Stimulated activated CD8-positive, alpha-beta memory T cell treated with anti-CD3 and anti-CD28 coated beads, Interleukin-15, amount 100 ng/mL, for 1 hour (primary cell): ENCODE data around the gene RNASE7.
"Not testable (repeated sequence)": the region's sequence is repeated elsewhere in the genome, so short reads cannot be mapped to it uniquely, and the experiment has no call there.

Experiments
- DNase-seq: peaks from one replicate; pipeline ENCODE4 v3.0.0-alpha.2; 2020; ENCODE audit warnings: low read depth

The RNASE7 gene, protein sequence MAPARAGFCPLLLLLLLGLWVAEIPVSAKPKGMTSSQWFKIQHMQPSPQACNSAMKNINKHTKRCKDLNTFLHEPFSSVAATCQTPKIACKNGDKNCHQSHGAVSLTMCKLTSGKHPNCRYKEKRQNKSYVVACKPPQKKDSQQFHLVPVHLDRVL

DNA sequence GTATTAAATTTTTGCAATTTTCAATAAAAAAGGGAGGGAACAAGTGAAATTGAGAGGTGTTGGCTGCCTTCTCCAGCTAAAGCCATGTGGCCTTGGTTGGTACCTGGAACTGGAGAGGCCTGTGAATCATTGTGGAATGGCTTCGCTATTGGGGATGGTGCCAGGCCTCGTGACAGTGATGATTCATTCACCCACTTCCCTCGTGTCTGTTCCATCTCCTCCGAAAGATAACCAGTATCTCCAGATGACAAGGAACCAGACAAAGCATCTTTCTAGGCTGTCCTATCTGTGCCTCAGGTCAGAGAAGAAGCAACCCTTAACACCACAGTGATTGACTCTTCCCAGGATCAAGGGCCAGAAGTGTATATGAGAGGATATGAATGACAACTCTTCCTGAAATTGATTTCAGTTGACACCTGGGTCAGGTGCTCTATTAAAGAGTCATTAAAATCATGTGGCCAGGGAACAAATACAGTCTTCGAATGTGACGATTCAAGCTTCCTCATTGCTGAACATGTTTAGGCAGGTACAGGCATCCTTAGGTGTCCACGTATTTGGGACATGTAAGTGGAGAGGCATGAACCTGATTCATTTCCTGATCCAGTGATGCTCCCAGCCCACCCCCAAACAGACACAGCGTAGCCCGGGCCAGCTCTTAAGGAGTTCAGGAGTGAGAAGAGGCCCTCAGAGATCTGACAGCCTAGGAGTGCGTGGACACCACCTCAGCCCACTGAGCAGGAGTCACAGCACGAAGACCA, at the start of gene RNASE7:
TSS of gene RNASE7 (plus strand) at position 687 of the 758 bp plus-strand sequence. CDS start 631 bp downstream, outside the sequence.
- DNase-seq = no peak

DNA sequence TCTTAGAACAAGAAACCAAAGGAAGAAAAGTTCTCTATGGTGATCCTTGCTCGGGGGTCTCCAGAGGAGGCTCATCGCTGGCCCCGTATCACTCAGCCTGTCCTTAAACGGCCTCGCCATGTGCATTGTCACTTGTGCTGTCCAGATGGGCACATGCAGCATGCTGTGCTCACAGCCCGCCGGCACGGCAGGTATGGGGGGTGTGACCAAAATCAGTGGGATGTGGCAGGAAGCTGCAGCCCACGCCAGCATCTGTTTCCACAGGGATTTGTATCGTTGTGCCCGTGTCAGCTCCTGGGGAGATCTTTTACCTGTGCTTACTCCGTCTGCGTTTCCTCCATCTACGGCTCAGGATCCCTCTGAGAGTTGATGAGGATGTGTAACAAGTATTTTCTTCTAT, 45.6 kb upstream of the RNASE7 start:
- no peak for DNase-seq

DNA sequence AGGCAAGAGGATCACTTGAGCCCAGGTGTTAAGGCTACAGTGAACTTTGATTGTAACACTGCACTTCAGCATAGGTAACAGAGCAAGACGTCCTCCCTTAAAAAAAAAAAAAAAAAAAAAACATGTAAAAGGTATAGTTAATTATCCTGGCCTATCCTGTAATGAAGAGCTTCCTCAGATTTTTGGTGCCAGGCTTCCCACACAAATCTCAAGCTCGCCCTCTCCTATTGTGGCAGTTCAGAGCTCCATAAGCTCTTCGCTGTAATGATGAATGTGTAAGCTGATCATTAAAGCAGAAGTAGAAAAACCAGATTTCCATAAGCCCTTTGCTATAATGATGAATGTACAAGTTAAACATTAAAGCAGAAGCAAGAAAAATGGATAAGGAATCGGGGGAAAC, 45.0 kb upstream of the RNASE7 start:
- no peak for DNase-seq

DNA sequence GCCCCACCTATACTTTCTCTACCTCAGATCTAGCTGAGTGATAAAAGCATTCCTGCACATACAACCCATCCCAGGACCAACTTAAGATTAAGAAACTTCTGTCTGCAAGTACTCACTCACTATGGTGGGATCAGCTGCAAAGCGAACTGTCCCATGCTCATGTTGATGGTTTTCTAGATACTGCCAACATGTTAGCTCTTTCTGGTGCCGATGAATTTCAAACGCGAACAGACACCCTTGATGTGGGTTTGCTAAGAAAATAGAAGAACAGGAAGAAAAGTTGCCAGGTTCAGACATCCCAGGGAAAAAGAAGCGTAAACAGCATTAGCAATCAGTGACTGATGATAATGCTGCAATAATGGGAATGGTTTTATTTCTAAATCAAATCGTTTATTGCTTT, 44.6 kb upstream of the RNASE7 start:
- DNase-seq = no peak

DNA sequence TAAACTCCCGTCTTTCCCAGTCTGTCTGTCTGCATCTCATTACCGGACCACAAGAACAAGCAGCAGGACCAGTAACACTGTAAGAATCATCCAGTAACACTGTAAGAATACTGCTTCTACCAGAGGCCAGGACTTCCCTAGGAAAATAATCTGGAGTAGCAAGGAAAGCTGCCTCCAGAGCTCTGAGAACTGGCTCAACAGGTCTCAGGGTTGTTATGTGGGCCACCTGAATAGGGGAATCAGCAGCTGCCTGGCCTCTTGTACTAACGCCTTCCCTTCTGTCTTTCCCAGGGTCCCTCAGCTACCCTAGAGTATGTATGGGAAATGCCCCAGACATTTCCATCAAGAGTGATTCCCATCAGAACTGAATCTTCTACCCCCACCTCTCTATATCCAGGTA, 44.0 kb upstream of the RNASE7 start:
- DNase-seq = no peak

DNA sequence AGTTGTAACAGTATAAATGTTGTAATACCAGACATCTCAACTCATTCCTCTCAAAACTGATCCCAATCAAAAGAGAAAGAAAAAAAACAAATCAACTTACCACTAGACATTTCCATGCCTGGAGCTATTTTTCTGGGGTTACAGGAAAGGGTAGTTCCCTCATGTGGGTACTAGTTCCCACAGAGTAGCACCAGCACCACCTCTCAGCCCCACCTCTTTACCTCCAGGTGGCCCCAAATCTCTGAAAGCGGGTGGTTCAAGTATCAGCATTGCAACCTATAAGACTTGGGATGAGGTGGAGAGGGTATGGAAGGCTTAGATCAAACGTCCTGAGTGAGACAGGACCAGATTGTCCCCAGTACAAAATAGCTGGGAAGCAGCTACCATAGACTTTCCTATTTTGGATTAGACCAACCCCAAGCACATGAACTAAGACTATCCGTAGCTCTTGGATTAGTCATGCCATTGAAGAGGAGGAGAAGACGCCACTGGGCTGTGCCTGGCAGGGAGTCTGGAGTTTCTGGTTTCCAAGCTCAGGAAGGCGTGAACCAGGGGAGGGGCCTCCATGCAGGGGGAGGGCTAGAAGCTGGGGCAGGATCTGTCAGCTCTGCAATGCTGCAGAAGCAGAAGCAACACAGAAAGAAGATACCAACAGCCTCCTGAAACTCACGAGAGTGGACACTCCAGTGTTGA, 43.3 kb upstream of the RNASE7 start, which contains the start of gene SLC39A2:
TSS of gene SLC39A2 (plus strand) at position 620 of the 693 bp plus-strand sequence. CDS start 154 bp downstream, outside the sequence.
- no peak for DNase-seq

DNA sequence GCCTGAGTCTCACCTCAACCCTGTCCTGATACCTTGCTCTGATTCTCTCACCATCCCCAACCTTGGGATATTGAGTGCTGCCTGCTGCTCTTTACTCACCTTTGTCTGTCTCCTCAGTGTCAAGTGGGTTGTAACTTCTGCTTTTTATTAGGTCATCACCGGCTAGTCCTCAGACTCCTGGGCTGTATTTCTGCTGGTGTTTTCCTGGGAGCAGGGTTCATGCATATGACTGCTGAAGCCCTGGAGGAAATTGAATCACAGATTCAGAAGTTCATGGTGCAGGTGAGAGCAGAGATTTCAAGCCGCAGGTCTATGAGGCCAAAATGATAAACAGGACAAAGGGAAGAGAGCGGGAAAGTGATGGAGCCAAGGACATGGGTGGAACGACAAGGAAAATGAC, 42.6 kb upstream of the RNASE7 start:
- DNase-seq = no peak

DNA sequence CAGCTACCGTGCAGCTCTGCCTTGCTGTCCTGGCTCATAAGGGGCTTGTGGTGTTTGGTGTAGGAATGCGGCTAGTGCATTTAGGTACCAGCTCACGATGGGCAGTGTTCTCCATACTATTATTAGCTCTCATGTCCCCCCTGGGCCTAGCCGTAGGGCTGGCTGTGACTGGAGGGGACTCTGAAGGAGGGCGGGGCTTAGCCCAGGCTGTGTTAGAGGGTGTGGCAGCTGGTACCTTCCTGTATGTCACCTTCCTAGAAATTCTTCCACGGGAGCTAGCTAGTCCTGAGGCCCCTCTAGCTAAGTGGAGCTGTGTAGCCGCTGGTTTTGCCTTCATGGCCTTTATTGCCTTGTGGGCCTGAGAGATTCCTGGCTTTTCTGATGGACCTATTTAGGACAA, 40.9 kb upstream of the RNASE7 start:
- no peak for DNase-seq

DNA sequence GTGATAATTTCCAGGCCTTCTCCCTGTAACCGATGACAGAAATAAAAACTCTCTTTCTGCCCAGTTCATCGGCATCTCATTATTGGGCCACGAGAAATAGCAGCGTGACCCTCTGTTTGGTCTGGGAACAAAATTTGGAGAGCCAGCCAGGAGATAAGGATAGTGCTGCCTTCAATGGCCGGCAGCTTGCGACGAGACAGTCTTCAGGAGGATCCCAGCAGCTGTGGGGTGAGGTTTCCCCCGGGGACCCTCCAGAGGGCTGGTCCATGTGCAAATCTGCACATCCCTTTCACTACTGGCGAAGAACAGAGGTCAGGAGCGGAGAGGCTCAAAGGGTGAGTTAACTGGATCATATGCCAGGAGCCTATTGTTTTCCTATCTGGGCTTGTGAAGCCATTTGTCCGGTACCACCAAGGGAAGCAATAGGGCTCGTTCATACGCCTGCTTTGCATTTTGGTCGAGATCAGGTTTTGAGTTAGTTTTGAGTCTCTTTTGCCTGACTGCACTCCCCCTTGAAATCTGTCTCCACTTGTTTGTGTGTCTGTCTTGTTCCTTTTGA, 38.3 kb upstream of the RNASE7 start:
- DNase-seq = no peak

DNA sequence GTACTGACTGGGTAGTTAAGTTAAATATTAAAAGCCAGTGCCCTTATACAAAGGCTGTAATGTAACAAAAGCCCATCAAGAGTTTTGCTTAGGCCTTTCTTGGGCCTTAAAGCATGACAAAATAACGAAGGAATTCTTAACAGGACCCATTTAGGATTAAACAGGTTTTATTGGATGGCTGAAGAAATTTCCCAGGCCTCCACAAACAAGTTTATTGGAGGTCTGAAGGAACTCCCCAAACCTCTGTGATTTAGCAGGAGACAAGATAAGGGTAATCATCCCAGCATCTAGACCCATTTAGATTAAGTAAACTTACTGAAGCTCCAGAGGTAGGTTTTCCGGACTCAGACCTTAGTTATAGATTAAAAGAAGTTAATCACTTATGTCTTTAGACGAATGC, 32.4 kb upstream of the RNASE7 start:
- DNase-seq = not testable (repeated sequence)

DNA sequence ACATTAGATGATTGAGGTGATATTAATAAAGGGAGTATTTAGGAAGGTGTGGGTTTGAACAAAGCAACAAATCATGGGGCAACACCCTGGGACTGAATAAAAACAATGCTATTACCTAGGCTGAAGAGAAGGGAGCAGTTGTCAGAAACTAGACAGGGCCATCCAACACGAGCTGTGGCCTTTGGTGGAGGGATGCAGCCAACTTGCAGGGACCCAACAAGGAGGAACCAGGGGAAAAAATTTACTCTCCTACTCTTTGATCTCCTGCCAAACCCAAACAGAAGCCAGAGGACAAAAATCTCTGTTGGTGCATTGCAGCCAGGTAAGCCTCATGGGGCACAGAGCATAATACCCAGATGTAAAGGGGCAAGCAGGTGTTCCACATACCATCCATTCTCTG, 31.0 kb upstream of the RNASE7 start:
- no peak for DNase-seq

DNA sequence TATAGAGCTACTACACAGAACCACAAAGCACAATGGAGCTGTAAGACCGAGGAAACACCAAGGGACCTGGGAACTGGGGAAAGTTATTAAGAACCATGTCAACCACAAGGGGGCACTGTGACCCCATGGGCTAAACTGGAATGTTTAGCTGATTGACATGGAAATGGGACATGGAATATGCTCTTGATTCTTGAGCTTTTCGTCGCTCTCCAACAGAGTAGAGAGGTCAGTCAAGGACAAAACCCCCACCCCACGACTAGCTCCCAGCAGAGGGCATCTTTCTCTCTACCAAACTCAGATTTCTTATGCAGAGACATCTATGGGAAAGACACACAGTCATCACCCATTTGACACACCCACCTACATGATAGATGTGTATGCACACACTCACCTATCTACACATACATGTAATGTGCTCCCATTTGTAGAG, 27.4 kb upstream of the RNASE7 start:
- peak; percentile 78 for DNase-seq

DNA sequence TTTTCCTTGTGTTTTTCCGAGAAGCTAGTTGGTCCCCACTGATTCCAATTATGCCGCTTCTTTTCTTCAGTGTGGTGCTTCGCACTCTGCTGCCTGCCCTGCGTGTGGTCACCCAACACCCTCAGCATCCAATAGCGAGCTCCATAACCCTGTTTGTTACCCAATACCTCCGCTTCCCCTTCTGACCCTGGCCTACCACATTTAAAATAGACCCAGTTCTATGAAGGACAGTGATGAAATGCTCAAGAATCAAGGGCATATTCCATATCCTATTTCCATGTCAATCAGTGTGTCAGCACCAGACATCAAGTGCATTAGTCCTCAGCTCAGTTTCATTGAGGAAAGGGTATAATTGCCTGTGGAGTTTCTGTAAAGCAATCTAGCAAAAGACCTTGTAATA, 26.9 kb upstream of the RNASE7 start:
- DNase-seq = no peak

DNA sequence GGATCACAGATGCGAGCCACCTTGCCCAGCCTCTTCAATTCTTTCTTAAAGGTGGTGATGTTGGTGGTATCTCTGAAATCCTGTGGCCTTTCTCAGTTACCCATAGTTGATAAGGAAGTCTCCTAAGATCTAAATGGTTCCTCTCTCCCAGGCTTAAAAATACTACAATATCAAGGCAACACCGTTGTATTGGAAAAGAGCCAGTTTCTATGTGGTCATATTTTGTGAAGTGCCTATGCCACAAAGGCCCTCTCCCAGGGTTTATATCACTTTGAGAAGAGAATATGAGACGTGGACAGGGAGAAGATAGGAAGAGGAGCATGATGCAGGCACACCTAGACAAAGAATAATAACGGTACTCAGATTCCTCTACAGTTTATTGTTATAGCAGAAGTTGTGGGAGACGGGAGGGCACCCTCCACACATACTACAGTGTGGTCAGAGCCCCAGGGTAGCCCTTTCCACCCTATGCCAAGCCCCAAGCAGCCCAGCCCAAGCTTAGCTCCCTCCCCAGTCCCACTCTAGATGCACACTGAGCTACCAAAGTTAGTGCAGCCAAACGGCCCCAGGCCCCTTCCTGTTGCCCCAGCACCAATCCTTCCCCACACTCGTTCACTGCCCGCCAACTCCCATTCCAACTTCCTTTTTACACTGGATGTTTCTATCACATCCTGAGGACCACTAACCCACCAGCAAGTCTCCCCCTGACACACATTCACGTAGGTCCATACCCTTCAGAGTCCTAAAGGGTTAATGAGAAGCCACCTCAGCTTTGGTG, 25.6 kb upstream of the RNASE7 start:
- DNase-seq = no peak

DNA sequence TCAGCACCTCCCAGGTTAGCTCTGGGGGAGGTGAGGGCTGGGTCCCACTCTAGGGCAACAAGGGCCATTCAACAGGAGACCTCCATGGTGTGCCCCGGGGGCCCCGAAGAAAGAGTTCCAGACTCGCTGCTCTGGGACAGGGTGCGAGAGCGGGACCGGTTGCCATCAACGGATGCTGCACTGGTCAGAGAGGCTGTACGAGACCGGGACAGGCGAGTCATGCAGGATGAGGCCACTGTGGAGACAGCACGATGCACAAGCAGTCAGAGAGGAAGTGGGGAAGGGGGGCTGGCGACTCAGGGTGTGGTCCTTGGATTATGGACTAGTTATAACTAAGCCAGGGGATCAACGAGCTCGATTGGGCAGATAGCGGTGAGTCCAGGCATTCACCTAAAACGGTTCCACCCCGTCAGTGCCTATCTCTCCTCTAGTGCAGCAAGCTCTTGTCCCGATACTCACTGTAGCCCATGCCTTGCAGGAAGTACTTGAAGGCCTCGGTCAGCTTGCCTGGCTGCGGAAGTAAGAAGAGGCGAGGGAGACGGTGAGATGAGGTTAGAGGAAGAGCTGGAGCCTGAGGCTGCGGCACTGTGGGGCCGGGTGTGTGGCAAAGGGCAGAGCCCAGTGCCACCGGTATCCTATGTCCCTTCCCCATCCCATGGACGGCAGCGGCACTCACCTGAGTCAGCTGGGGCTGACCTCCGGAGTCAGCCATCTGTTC, 24.5 kb upstream of the RNASE7 start:
- no peak for DNase-seq

DNA sequence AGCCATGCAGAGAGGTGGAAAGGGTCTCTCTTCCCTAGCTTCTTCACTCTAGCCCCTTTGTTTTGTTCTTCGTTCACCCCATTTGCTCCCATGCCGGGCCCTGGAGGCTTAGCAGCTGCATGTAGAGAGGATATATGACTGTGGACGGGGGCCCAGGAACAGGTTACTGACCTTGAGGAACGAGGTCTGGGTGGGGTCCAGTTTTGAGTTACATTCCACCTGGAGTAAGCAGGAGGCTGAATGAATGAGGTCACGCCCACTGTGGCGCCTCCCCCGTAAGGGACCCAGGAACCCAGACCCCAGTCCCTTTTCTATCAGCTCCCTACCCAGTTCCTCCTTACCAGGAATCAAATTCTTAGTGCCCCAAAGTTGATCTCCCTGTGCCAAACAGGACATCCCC, 23.9 kb upstream of the RNASE7 start:
- no peak for DNase-seq

DNA sequence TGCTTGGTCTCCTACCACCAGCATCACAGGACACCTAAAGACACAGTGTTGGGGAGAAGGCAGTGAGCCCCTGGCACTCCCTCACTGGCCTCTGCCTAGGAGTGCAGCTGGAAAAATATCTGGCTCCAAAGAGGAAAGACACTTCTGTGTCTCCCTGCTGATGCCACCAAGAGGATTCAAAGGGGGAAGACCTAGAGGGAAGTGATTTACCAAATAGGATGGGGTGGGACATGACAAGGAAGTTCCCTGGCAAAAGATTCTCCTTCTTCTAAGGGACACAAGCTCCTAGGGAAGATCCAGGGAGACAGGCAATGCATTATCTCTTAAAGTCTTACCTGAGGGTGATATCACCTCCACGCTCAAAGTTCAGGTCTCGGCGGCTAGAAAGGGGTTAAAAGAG, 23.4 kb upstream of the RNASE7 start:
- DNase-seq = no peak

DNA sequence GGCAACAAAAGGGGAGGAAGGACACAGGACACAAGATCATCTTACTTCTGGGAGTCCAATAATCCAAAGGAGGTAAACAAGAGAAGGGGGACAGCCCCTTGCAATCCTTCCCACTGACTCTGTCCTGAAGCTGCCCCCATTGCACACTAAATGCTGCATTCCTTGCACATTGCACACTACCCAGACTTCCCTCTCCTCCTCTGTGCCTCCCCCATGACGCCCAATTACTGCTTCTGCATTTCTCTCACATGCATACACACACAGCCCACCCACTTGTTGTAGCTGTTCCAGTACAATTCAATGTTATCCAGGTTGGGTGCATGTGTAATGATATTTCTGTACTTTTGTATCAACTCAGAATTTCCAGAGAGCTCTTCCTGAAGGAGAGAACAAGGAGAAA, 22.8 kb upstream of the RNASE7 start:
- DNase-seq = no peak

DNA sequence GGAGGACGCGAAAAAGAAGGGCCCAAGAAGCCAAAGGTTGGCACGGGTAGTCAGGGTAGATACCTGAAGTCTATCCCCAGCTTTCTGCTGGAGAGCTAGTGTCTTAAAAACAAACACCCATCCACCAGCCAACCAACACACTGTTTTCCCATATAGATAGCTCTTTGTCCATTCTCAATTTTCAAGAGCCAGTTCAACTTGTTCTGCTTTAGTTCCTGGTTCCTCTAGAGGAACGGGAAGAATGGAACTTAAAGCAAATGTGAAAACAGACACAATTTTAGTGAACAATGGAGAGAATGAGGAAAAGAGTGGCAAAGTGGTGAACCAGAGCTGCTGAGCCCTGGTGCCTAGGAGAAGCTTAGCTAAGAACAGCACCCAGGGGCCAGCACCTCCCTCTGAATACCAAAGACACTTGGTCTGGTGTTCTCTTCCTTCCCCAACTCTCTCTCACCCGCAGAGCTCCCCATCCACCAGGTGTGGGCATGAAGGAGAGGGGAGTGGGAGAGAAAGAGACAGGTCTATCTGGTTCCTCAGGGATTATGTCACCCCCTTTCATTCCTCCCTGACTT, 21.1 kb upstream of the RNASE7 start:
- no peak for DNase-seq

DNA sequence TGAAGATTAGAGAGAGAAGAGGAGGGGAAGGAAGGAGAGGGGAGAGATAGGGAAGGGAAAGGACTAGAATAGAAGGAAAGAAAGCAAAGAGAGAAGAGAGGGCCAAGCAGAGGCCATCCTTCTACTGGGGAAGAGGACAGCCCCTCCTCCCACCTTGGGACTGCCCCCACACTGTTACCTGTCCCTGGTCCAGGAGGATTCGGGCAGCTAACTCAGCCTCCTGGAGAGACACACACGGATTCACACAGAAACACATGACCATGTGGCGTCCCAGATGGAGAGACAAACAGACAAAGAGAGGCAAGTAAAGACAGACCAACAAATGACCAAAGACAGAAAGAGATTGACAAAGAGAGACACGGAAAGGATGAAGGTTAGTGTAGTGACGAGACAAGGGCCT, 19.5 kb upstream of the RNASE7 start:
- no peak for DNase-seq

DNA sequence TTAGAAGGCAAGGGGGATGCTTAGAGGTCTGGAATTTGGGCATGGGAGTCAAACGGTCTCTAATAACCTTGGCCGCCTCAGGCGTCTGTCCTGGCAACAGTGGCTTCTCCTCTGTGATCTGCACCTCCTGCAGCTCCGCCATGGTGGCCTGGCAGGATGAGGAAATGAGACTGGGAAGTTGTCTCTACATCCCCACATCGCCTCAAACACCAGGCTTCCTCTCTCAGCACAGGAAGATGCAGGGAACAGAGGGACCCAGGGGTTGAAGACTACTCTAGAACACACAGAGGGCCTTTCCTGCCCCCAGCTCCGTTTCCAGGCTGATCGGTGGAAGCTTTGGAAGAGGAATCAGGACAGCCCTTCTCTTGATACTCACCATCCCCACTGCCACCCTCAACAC, 19.0 kb upstream of the RNASE7 start:
- DNase-seq = no peak
